Hematopoietic multipotent progenitor cell treated with erythropoietin and hydrocortisone succinate and interleukin-3 and kit ligand, for 8 days (in vitro differentiated cells): ENCODE data around the gene ALOX15.
"Not testable (repeated sequence)": the region's sequence is repeated elsewhere in the genome, so short reads cannot be mapped to it uniquely, and the experiment has no call there.

ENCODE experiments used
- DNase-seq: peaks from one replicate; pipeline ENCODE4 v3.0.0-alpha.2; 2015

ALOX15 gene

DNA sequence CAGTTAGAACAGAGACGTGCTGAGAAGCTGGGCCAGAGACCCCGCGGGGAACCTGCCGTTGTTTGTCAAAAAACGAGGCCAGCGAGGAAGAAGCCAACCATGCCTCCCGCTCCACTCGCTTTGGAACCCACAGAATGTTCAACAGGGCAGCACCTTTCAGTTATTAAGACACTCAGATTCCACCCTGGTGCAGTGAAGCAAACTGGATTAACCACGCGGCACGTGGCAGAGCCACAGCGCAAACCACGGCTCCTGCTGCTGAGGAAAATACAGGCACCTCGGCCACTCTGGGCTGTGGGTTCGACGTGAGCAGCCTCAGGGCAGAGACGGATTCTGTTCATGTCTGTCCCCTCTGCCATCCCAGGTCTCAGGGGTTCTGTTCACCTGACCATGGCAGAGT is 24.4 kb downstream of the ALOX15 start:
- DNase-seq, result no peak

DNA sequence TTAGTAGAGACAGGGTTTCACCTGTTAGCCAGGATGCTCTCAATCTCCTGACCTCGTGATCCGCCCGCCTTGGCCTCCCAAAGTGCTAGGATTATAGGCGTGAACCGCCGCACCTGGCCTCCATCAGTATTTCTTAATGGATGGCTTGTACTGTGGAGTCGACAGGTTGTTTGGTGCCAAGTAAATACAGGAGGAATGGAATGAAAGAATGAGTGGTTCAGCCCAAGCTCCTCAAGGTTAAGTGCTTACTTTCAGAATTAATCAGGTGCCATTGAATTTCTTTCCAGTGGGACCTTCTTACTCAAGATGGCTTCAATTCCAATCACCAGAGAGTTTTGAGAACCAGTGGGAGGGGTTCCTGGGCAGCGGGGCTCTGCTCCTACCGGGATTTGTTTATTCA is 25.0 kb downstream of the ALOX15 start:
- no peak for DNase-seq

DNA sequence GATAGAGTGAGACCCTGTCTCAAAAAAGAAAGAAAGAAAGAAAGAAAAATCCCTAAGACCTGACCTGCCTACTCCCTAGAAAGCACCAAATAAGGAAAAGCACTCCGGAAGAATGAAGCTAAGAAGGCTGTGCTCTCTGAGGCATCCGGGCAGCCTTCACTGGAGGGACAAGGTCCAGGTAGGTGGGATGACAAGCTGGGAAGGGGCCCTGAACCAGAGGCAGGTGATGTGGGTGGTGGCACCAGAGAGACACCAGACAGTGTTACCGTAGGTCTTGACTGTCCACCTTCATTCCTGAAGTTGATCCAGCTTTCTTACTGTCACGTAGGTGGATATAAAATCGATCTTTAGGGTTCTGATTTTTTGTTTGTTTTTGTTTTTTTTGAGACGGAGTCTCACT is 30.8 kb downstream of the ALOX15 start:
- no peak for DNase-seq

- DNase-seq, result no peak
Observed at GRCh38 chr17:4610162-4610561, 31.3 kb downstream of the ALOX15 start.

- DNase-seq, result no peak
Observed at GRCh38 chr17:4609761-4610160, 31.7 kb downstream of the ALOX15 start.

- peak; percentile 95 for DNase-seq
Observed at GRCh38 chr17:4607773-4608187, 33.7 kb downstream of the ALOX15 start.

- DNase-seq, result no peak
Observed at GRCh38 chr17:4607261-4607741, 34.2 kb downstream of the ALOX15 start.

DNA sequence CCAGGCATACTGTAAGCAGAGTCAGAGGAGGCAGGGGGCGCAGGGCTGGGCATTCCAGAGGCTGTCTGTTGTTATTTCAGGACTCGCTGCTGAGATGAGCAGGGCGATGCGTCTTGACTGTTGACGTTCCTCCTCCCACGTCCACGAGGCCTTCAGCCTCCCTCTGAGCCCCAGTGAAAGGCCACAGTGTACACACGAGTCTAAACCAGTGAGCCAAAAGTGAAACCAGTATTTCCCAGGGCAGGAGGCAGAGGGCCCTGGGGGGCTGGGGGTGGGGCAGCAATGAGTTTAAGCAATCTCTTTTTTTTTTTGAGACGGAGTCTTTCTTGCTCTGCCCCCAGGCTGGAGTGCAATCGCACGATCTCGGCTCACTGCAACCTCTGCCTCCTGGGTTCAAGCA is 35.7 kb downstream of the ALOX15 start:
- no peak for DNase-seq

GRCh38 chr17:4604736-4605135 is 36.7 kb downstream of the ALOX15 start:
- DNase-seq, result not testable (repeated sequence)

DNA sequence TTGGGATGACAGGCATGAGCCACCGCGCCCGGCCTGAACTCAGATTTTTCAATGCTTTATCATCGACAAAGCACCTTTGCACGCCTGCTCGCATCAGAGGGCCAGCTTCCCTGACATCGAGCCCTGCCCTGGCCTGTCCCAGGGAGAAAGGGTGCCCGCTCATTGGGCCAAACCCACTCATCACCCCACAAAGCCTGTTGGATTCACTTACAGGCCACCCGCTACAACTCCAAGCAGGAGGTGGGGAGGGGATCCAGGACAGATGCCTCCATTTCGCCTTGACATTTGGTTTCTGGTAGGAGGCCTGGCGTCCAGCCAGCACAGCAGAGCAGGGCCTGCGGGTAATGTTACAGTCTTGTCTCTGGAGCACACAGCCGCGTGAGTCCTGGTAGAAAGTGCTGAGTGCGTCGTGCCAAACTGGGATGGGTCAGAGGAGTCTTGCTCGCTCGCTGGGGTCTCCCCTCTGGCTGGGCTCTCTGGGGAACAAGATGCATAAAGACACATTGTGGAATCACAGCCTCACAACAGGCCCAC is 37.3 kb downstream of the ALOX15 start:
- DNase-seq, result no peak

GRCh38 chr17:4602041-4602440 is 39.4 kb downstream of the ALOX15 start:
- DNase-seq, result no peak

GRCh38 chr17:4601326-4601725 is 40.2 kb downstream of the ALOX15 start:
- DNase-seq, result no peak

DNA sequence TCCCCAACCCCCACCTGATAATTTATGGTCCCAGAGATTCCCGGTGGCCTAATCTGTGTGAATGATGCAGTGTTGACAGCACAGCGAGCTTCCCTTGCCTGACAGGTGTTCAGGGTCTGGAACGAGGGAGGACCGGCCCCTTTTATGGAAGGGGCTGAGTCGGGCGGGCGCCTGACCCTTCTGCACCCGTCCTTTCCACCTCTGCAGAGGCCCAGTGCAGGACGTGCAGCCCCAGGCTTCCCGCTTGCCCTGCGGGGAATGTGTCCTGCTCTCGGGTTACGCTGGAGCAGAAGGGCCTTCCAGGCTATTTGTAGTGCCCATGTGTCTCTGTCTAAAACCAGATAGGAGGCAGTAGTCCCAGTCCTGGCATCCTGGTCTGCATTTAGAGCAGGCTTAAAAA is 40.9 kb downstream of the ALOX15 start:
- no peak for DNase-seq

DNA sequence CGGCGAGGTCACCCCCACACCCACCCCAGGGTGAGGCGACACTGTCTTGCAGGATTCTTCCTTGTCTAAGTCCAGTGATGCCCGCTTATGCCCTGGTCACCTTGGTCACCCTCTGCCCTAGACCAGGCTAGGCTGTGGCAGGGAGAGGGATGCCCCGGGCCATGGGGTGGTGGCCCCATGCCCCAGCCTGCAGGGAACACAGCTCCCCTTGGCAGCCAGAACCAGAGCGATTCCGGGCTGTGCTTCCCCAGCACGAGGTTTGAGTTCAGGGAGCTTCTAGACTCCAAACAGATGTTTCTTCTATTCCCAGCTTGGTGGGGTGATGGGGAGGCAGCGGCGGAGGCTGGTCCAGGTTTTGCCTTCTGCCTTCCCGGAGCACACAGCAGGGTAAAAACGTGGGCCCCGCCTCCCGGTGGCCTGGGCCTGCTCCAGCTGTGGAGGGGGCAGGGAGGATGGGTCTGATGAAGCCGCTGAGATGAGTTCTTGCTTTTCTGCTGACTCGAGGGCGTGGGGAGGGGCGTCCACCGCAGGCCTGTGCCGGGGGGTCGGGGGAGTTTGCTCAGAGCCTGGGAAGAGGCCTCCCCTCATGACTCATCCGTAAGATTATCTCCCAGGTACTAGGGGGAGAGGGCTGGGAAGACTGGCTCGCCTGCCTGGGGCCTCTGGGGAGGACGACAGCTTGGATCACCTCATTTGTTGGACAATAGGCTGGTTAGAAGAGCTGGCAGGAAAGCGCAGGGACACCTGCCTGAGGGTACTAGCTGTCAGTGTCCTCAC is 41.8 kb downstream of the ALOX15 start:
- no peak for DNase-seq

DNA sequence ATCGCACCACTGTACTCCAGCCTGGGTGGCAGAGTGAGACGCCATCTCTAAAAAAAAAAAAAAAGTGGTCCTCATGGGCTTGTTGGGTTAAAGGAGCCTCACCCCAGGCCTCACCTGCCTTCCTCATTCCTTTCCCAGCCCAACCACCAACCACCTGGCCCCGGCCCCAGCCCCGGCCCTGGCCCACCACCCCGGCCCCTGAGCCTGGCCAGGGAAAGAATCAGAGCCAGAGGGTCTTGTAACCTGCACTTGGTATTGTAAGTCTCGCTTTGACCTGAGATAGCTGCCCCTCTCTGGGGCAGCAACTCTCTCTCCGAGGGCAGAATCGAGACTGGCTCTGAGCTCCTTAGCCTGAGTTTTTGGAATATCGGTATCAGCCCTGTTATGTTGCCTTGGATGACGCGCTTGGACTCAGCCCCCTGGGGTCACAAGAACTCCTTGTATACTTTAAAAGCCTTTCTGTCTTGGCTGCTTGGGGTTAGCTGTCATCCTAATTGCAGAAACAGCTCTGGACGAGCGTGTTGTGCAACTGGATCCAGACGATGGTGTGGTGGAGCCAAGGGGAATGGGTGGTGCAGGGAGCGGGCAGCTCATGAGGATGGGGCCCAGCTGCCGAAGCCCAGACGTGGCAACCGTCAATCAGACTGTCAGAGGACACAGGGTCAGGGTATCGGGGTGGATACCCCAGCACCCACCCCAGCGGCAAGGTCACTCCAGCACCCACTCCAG is 42.5 kb downstream of the ALOX15 start:
- DNase-seq, result no peak

GRCh38 chr17:4597975-4598374 is 43.5 kb downstream of the ALOX15 start:
- no peak for DNase-seq

- DNase-seq, result no peak
Observed at GRCh38 chr17:4596636-4597380, 44.7 kb downstream of the ALOX15 start.

DNA sequence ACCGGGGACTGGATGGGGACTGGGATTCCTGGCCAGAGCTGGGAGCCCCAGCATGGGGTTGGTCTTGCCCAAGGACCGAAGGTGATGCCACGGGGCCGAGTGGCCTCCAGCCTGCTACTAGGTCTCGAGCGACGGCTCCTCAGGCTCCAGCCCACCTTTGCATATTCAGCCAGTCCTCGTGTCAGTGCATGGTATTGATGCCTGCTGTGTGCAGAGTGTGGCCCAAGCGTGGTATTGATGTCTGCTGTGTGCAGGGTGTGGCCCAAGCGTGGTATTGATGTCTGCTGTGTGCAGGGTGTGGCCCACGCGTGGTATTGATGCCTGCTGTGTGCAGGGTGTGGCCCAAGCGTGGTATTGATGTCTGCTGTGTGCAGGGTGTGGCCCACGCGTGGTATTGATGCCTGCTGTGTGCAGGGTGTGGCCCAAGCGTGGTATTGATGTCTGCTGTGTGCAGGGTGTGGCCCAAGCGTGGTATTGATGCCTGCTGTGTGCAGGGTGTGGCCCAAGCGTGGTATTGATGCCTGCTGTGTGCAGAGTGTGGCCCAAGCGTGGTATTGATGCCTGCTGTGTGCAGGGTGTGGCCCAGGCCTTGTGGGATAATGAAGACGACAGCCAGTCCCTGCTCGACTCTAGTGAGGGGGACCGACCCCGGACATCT is 45.7 kb downstream of the ALOX15 start:
- DNase-seq, result not testable (repeated sequence)

DNA sequence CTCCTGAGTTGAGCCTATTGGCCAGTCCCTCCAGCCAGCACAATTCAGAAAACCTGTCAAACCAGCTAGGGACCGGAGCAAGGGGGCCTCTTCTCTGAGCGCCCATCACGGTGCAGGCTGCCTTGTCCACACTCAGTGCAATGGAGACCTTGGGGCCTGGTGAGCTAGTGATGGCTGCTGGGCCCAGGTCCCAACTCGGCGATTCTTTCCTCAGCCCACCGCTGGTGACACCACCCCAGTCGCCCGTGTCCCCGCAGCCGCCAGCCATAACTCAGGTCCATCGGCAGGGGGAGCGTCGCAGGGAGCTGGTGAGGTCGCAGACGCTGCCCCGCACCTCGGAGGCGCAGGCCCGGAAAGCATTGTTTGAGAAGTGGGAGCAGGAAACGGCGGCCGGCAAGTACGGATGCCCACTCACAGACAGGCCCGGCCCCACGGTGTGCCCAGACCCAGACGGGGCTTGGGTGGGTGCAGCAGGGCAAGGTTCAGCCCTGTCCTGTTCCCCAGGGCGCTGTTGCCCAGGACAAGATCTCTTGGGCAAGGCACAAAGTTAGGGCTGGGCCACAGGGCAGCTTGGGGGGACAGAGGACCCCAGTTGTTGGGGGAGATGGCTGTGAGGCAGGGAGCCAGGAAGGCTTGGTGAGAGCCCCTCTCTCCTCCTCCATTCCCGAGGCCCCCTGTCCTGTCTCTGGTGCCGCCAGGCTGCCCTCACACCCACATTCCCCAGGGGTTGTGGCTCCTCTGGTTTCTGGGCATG is 46.4 kb downstream of the ALOX15 start:
- DNase-seq, result peak; percentile 64

DNA sequence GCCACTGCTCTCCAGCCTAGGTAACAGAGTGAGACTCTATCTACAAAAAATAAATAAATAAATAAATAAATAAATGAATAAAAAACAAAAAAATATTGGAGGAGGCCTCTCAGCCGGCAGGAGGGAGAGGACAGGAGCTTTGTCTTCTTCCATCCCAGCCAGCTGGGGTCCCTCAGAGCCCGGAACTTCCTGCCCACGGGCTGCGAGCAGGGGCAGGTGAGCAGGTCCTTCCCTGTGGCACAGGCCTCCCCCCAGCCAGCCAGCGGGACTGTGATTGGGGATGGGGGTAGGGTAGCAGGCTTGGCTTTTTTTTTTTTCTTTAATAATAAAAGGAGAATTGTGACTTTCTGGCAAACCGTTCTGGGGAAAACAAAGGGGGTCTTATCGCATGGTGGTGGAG is 47.1 kb downstream of the ALOX15 start:
- no peak for DNase-seq

- DNase-seq, result no peak
Observed at GRCh38 chr17:4593021-4593421, 48.5 kb downstream of the ALOX15 start.
